ENCODE data around the gene XRCC4.

The XRCC4 gene

DNA sequence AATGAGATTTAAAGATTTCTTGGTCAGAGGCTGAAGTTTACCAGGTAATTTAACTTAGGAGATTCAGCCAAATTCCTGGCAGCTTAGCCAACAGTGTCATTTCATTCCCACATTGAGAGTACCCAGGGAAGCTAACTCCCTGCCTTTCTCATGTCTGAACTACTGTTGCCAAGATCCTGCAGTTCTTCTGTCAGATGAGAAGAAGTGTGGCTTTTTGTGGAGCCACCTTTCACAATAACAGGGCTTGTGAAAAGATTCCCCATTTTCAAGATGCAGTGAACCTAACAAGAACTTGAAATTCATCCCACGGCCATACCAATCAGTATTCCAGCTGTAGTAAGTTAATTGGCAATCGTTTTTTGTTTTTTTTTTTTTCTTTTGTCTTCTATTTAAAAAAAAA is 176.4 kb downstream of the XRCC4 start:
- CTCF ChIA-PET = no interaction called here
- no peak for TF ChIP-seq PRDM6 (tag by site-specific recombination; IDR thresholded peaks at IDR 0.05)
- TF ChIP-seq ZIC2 (tag by site-specific recombination; IDR thresholded peaks at IDR 0.05) = no peak
- TF ChIP-seq ZNF391 (tag by site-specific recombination; IDR thresholded peaks at IDR 0.05; ENCODE audit: borderline replicate concordance, low read depth) = no peak
- no peak for TF ChIP-seq BCL11A (tag by site-specific recombination; IDR thresholded peaks at IDR 0.05; ENCODE audit: low read depth)
- TF ChIP-seq ZNF664 (tag by site-specific recombination; IDR thresholded peaks at IDR 0.05) = no peak
- no peak for TF ChIP-seq ZNF169 (tag by site-specific recombination; IDR thresholded peaks at IDR 0.05)
- no peak for TF ChIP-seq GFI1B (tag by site-specific recombination; IDR thresholded peaks at IDR 0.05)
- TF ChIP-seq ZNF670 (tag by site-specific recombination; IDR thresholded peaks at IDR 0.05; ENCODE audit: low read depth) = no peak
- no peak for TF ChIP-seq HOXC10 (CRISPR knock-in tag; IDR thresholded peaks at IDR 0.05)
- TF ChIP-seq, protein P1, sequence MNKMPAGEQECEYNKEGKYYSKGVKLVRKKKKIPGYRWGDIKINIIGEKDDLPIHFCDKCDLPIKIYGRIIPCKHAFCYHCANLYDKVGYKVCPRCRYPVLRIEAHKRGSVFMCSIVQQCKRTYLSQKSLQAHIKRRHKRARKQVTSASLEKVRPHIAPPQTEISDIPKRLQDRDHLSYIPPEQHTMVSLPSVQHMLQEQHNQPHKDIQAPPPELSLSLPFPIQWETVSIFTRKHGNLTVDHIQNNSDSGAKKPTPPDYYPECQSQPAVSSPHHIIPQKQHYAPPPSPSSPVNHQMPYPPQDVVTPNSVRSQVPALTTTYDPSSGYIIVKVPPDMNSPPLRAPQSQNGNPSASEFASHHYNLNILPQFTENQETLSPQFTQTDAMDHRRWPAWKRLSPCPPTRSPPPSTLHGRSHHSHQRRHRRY (tag by site-specific recombination; IDR thresholded peaks at IDR 0.05) = no peak
- TF ChIP-seq ZSCAN4 (tag by site-specific recombination; IDR thresholded peaks at IDR 0.05) = no peak
- TF ChIP-seq ZNF701 (tag by site-specific recombination; IDR thresholded peaks at IDR 0.05) = no peak
- TF ChIP-seq, protein P2, sequence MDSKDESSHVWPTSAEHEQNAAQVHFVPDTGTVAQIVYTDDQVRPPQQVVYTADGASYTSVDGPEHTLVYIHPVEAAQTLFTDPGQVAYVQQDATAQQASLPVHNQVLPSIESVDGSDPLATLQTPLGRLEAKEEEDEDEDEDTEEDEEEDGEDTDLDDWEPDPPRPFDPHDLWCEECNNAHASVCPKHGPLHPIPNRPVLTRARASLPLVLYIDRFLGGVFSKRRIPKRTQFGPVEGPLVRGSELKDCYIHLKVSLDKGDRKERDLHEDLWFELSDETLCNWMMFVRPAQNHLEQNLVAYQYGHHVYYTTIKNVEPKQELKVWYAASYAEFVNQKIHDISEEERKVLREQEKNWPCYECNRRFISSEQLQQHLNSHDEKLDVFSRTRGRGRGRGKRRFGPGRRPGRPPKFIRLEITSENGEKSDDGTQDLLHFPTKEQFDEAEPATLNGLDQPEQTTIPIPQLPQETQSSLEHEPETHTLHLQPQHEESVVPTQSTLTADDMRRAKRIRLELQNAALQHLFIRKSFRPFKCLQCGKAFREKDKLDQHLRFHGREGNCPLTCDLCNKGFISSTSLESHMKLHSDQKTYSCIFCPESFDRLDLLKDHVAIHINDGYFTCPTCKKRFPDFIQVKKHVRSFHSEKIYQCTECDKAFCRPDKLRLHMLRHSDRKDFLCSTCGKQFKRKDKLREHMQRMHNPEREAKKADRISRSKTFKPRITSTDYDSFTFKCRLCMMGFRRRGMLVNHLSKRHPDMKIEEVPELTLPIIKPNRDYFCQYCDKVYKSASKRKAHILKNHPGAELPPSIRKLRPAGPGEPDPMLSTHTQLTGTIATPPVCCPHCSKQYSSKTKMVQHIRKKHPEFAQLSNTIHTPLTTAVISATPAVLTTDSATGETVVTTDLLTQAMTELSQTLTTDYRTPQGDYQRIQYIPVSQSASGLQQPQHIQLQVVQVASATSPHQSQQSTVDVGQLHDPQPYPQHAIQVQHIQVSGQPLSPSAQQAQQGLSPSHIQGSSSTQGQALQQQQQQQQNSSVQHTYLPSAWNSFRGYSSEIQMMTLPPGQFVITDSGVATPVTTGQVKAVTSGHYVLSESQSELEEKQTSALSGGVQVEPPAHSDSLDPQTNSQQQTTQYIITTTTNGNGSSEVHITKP (tag by site-specific recombination; IDR thresholded peaks at IDR 0.05) = no peak
- TF ChIP-seq ZNF677 (tag by site-specific recombination; IDR thresholded peaks at IDR 0.05) = no peak
- no peak for TF ChIP-seq ZNF280D (tag by site-specific recombination; IDR thresholded peaks at IDR 0.05)
- no peak for TF ChIP-seq YY2 (tag by site-specific recombination; IDR thresholded peaks at IDR 0.05)
- TF ChIP-seq ZNF561 (tag by site-specific recombination; IDR thresholded peaks at IDR 0.05; ENCODE audit: borderline replicate concordance) = no peak
- no peak for TF ChIP-seq ZNF354C (tag by site-specific recombination; IDR thresholded peaks at IDR 0.05; ENCODE audit: borderline replicate concordance, low read depth)
- POLR2A ChIA-PET = no interaction called here

More for the DNA sequence above, 176.4 kb downstream of the XRCC4 start:
- Histone ChIP-seq H3K4me3 (ENCODE audit: low read depth, low read length) (no peak overlapping the region), H3K36me3 (ENCODE audit: control insufficient read depth in 2 of 2, insufficient read depth in 1 of 2, low read length in 2 of 2) (no peaks in the 10 kb centered on the region), H3K9me3 (ENCODE audit: control insufficient read depth, insufficient read depth, low read depth, low read length) (no peaks in the 10 kb centered on the region), H3K4me1 (ENCODE audit: control insufficient read depth, insufficient read depth, low read length) (no peaks in the 10 kb centered on the region), H3K27ac (ENCODE audit: extremely low read depth, low read depth, low read length) (no peak overlapping the region)
